Fibroblast of lung (primary cell): ENCODE results near the gene GET4.
A peak's percentile ranks its signal among the peaks of the same experiment; 100 is the strongest.

Experiments
- CTCF ChIP-seq, 2 donors: IDR thresholded peaks in 1 of 2; conservative IDR thresholded peaks in 1 of 2; 1 replicate in 1 of 2; 2 replicates in 1 of 2; pipeline ENCODE4 v1.5.1; 2011 to 2012; ENCODE audit warnings: low read length in 2 of 2, control low read depth in 1 of 2, inconsistent platforms in 1 of 2, low read depth in 1 of 2, mild to moderate bottlenecking in 1 of 2
- EZH2 ChIP-seq: IDR thresholded peaks from 2 replicates; pipeline ENCODE4 v1.5.1; 2012; ENCODE audit warnings: low read length, control low read depth, mild to moderate bottlenecking; ENCODE audit errors: missing control alignments

GRCh38 chr7:876077-876971 lies at the start of gene GET4:
- peak in 1 of 2 donors; percentile 2 for TF ChIP-seq CTCF (conservative IDR thresholded peaks at IDR 0.05 in 1 of 2, IDR thresholded peaks at IDR 0.05 in 1 of 2; ENCODE audit: low read depth in 1 of 2, low read length in 2 of 2)
- TF ChIP-seq EZH2, result no peak
